Stimulated activated CD4-positive, alpha-beta T cell treated with anti-CD3 and anti-CD28 coated beads, Interleukin-2, amount 100 ng/mL, for 48 hours (primary cell): ENCODE measurements around the gene MAML3.

ENCODE experiments used
- DNase-seq, 2 donors: peaks; one replicate each; pipeline ENCODE4 v3.0.0-alpha.2; 2020

MAML3 gene

GRCh38 chr4:140153419-140153717 lies 616 bp downstream of the MAML3 start:
- no peak for DNase-seq

GRCh38 chr4:140152751-140153418 lies 1.1 kb downstream of the MAML3 start:
- peak in 1 of 2 donors; percentile 31 for DNase-seq

GRCh38 chr4:140152013-140152703 lies 1.8 kb downstream of the MAML3 start:
- peak; percentile 35 to 58 for DNase-seq

- DNase-seq: no peak
These were observed 2.3 kb downstream of the MAML3 start for GRCh38 chr4:140151699-140152012.

- DNase-seq: peak in 1 of 2 donors; percentile 21
These were observed 2.9 kb downstream of the MAML3 start for GRCh38 chr4:140150886-140151698.

GRCh38 chr4:140150636-140150885 lies 3.4 kb downstream of the MAML3 start:
- peak; percentile 41 to 43 for DNase-seq

GRCh38 chr4:140149846-140150635 lies 3.9 kb downstream of the MAML3 start:
- DNase-seq: peak; percentile 43 to 46

- DNase-seq: no peak
These were observed 9.9 kb downstream of the MAML3 start for GRCh38 chr4:140144050-140144449.

GRCh38 chr4:140141210-140141835 lies 12.7 kb downstream of the MAML3 start:
- DNase-seq: no peak

GRCh38 chr4:140140566-140140965 lies 13.4 kb downstream of the MAML3 start:
- no peak for DNase-seq

GRCh38 chr4:140138428-140138827 lies 15.6 kb downstream of the MAML3 start:
- DNase-seq: no peak

GRCh38 chr4:140137671-140138070 lies 16.3 kb downstream of the MAML3 start:
- no peak for DNase-seq

- DNase-seq: no peak
These were observed 17.5 kb downstream of the MAML3 start for GRCh38 chr4:140136509-140136908.

- DNase-seq: no peak
These were observed 18.4 kb downstream of the MAML3 start for GRCh38 chr4:140135529-140136088.

- DNase-seq: no peak
These were observed 19.1 kb downstream of the MAML3 start for GRCh38 chr4:140134746-140135425.

GRCh38 chr4:140133576-140133975 lies 20.4 kb downstream of the MAML3 start:
- no peak for DNase-seq

GRCh38 chr4:140131675-140132229 lies 22.2 kb downstream of the MAML3 start:
- DNase-seq: no peak

GRCh38 chr4:140130677-140131076 lies 23.3 kb downstream of the MAML3 start:
- DNase-seq: no peak

- no peak for DNase-seq
These were observed 26.6 kb downstream of the MAML3 start for GRCh38 chr4:140127422-140127821.

- DNase-seq: no peak
These were observed 27.7 kb downstream of the MAML3 start for GRCh38 chr4:140126261-140126660.

- DNase-seq: no peak
These were observed 28.6 kb downstream of the MAML3 start for GRCh38 chr4:140125374-140125773.
